Breast epithelium (tissue), 3 donors: ENCODE data around the gene ZGPAT.

Experiments used
- POLR2A ChIP-seq: fragments of 450-650 bp; IDR thresholded peaks from one replicate; pipeline ENCODE4 v1.6.1; 2016; ENCODE audit warnings: antibody characterized with exemption, mild to moderate bottlenecking, moderate library complexity
- POLR2AphosphoS5 ChIP-seq, 3 donors: sonication (generic); formaldehyde crosslinking; IDR thresholded peaks; one replicate each; pipeline ENCODE4 v1.6.1; 2017; ENCODE audit warnings: antibody characterized with exemption in 3 of 3
- TF ChIP-seq, protein P1 (sequence below), 3 donors: fragments of 450-650 bp; IDR thresholded peaks; one replicate each; pipeline ENCODE4 v1.5.1; 2016 to 2017; ENCODE audit warnings: antibody characterized with exemption in 3 of 3, mild to moderate bottlenecking in 3 of 3, moderate library complexity in 3 of 3

DNA sequence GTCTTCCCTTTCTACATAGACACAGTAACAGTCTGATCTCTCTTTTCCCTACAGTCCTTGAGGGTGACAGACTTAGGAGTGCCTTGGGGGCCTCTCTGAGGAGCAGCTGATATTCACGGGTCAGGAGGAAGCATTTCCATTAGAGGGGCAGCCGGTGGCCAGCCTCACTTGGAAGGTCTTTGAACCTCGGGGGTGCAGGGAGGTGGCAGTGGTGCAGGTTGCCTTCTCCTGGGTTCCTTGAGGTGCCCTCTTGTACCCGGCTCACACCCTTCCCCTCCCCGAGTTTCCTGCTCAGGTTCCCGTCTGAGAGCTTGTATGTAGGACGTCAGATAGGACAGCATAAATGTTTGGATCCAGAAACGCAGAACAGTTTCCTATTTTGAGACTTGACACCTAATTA lies 47.2 kb upstream of the ZGPAT start:
- TF ChIP-seq, protein P1, sequence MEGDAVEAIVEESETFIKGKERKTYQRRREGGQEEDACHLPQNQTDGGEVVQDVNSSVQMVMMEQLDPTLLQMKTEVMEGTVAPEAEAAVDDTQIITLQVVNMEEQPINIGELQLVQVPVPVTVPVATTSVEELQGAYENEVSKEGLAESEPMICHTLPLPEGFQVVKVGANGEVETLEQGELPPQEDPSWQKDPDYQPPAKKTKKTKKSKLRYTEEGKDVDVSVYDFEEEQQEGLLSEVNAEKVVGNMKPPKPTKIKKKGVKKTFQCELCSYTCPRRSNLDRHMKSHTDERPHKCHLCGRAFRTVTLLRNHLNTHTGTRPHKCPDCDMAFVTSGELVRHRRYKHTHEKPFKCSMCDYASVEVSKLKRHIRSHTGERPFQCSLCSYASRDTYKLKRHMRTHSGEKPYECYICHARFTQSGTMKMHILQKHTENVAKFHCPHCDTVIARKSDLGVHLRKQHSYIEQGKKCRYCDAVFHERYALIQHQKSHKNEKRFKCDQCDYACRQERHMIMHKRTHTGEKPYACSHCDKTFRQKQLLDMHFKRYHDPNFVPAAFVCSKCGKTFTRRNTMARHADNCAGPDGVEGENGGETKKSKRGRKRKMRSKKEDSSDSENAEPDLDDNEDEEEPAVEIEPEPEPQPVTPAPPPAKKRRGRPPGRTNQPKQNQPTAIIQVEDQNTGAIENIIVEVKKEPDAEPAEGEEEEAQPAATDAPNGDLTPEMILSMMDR (IDR thresholded peaks at IDR 0.05), result no peak
- no peak for TF ChIP-seq POLR2A
- TF ChIP-seq POLR2AphosphoS5 (IDR thresholded peaks at IDR 0.05), result no peak
